B cell (primary cell): ENCODE data around the gene NOC2L. TPM values are rescaled to one million over a fixed set of nuclear protein-coding genes. Genes with fewer than 3 reads are reported as not detected.

Experiments used
- ATAC-seq: fragments of 200-7000 bp; cut with Tn5 transposase; one replicate; pipeline ENCODE4 v1.10.0; 2021; ENCODE audit warnings: low read depth, mild to moderate bottlenecking, moderate number of reproducible peaks, moderate library complexity
- CTCF ChIA-PET: fragments of 350-600 bp; sonication (Branson Sonifier 250); formaldehyde crosslinking; loops from one replicate; lab custom pipeline; 2021; ENCODE audit warnings: antibody characterized with exemption, inconsistent platforms; lab: Charles Lee
- POLR2A ChIA-PET: fragments of 350-600 bp; sonication (Branson Sonifier 250); formaldehyde crosslinking; loops from one replicate; lab custom pipeline; 2021; ENCODE audit warnings: antibody characterized with exemption; lab: Charles Lee
- DNase-seq: peaks from one replicate; pipeline ENCODE4 v3.0.0; 2013
- H2AFZ ChIP-seq: 2 replicates; pipeline ENCODE4 v1.6.1; 2012; ENCODE audit warnings: mild to moderate bottlenecking, low read depth, low read length; ENCODE audit not compliant: insufficient read depth, poor library complexity, severe bottlenecking
- H3K27ac ChIP-seq, 2 donors: 1 replicate in 1 of 2; 2 replicates in 1 of 2; pipeline ENCODE4 v1.5.1; 2012 to 2013; ENCODE audit warnings: low read length in 2 of 2, mild to moderate bottlenecking in 2 of 2, moderate library complexity in 1 of 2
- H3K27me3 ChIP-seq, 4 experiments: fragments of 200-600 bp in 1 of 4; sonication (generic) in 1 of 4; replicated peaks in 1 of 4; 1 replicate in 2 of 4; 2 replicates in 2 of 4; pipeline versions ENCODE4 v1.6.1 to v1.7.0; 2013 to 2016; ENCODE audit warnings: low read length in 3 of 4, mild to moderate bottlenecking in 2 of 4, mixed read lengths in 1 of 4, moderate library complexity in 1 of 4; ENCODE audit not compliant: insufficient read depth in 4 of 4, control insufficient read depth in 3 of 4; ENCODE audit errors: control extremely low read depth in 1 of 4
- H3K36me3 ChIP-seq, 2 experiments: replicated peaks in 1 of 2; 1 replicate in 1 of 2; 2 replicates in 1 of 2; pipeline versions ENCODE4 v1.6.1 to v1.7.1; 2013; ENCODE audit warnings: low read length in 1 of 2; ENCODE audit not compliant: insufficient read depth in 2 of 2, control insufficient read depth in 1 of 2; ENCODE audit errors: control extremely low read depth in 1 of 2, extremely low read depth in 1 of 2
- H3K4me1 ChIP-seq, 2 donors: fragments of 200-600 bp in 1 of 2; sonication (generic) in 1 of 2; 1 replicate in 1 of 2; 2 replicates in 1 of 2; pipeline versions ENCODE4 v1.5.1 to v1.6.1; 2013 to 2017; ENCODE audit warnings: low read length in 2 of 2; ENCODE audit not compliant: control insufficient read depth in 2 of 2, insufficient read depth in 2 of 2
- H3K4me2 ChIP-seq: replicated peaks from 2 replicates; pipeline ENCODE3; 2012; ENCODE audit warnings: mild to moderate bottlenecking, low read depth, low read length; ENCODE audit not compliant: poor library complexity, severe bottlenecking
- H3K4me3 ChIP-seq, 5 experiments: fragments of 200-600 bp in 1 of 5; sonication (generic) in 1 of 5; 1 replicate in 3 of 5; 2 replicates in 2 of 5; pipeline versions ENCODE4 v1.5.1 to v1.7.0; 2011 to 2016; ENCODE audit warnings: low read length in 4 of 5, mild to moderate bottlenecking in 4 of 5, low read depth in 2 of 5, control low read depth in 1 of 5, moderate library complexity in 1 of 5; ENCODE audit not compliant: insufficient read depth in 1 of 5; ENCODE audit errors: control extremely low read depth in 1 of 5, extremely low read depth in 1 of 5
- H3K79me2 ChIP-seq: fragments of 200-600 bp; sonication (generic); one replicate; pipeline ENCODE4 v1.6.0; 2016; ENCODE audit warnings: low read length; ENCODE audit not compliant: control insufficient read depth, insufficient read depth
- H3K9ac ChIP-seq: fragments of 200-600 bp; sonication (generic); 2 replicates; pipeline ENCODE4 v1.6.1; 2017; ENCODE audit warnings: mild to moderate bottlenecking, low read length, moderate library complexity
- H3K9me3 ChIP-seq, 3 donors: one replicate each; pipeline versions ENCODE4 v1.6.1 to v1.7.1; 2013; ENCODE audit warnings: low read length in 2 of 3; ENCODE audit not compliant: control insufficient read depth in 2 of 3, insufficient read depth in 1 of 3; ENCODE audit errors: control extremely low read depth in 1 of 3
- H4K20me1 ChIP-seq: 2 replicates; pipeline ENCODE4 v1.6.0; 2012; ENCODE audit warnings: mild to moderate bottlenecking, low read length; ENCODE audit not compliant: insufficient read depth, control insufficient read depth, poor library complexity, severe bottlenecking
- H3K27ac Mint-ChIP-seq: one replicate; pipeline ENCODE4 v1.8.0; 2021; ENCODE audit warnings: mixed read lengths
- H3K27me3 Mint-ChIP-seq: one replicate; pipeline ENCODE4 v1.8.0; 2021; ENCODE audit warnings: mixed read lengths
- H3K4me1 Mint-ChIP-seq: one replicate; pipeline ENCODE4 v1.8.0; 2021; ENCODE audit warnings: mixed read lengths
- H3K4me3 Mint-ChIP-seq: one replicate; pipeline ENCODE4 v1.8.0; 2021; ENCODE audit warnings: mixed read lengths
- H3K9me3 Mint-ChIP-seq: one replicate; pipeline ENCODE4 v1.8.0; 2022; ENCODE audit warnings: mixed read lengths; ENCODE audit not compliant: insufficient read depth
- CTCF ChIP-seq: fragments of 200-600 bp; IDR thresholded peaks from one replicate; pipeline ENCODE4 v1.8.0; 2022; ENCODE audit warnings: antibody characterized with exemption, mild to moderate bottlenecking
- EZH2 ChIP-seq: IDR thresholded peaks from 2 replicates; pipeline ENCODE4 v1.6.1; 2012; ENCODE audit warnings: borderline replicate concordance, low read depth, mild to moderate bottlenecking, moderate library complexity, low read length; ENCODE audit not compliant: insufficient read depth, poor library complexity, severe bottlenecking
- WGBS: methylation state at CpG from one replicate; pipeline ENCODE4 v1.1.5; 2013; ENCODE audit warnings: missing lambda C conversion rate; ENCODE audit not compliant: insufficient coverage; 5-methylcytosine and 5-hydroxymethylcytosine counted together
- intact Hi-C: fragments of 100-400 bp; cut with micrococcal nuclease; formaldehyde crosslinking; loops from one replicate; pipeline ENCODE4 v1.10.0; 2022
- polyA plus RNA-seq: library from polyadenylated mRNA; depleted of rRNA; stranded (reverse); fragments of >200 nt; gene quantifications from 2 replicates; pipeline ENCODE4 v1.2.3, GENCODE V29; 2012
- total RNA-seq, 2 donors: library from RNA; stranded (reverse); fragments of 120-200 nt in 1 of 2; gene quantifications; 1 replicate in 1 of 2; 2 replicates in 1 of 2; pipeline versions ENCODE4 v1.2.3 to v1.2.4, GENCODE V29; 2013 to 2022

The NOC2L gene
- total and polyA plus RNA-seq, 2 donors (not counting 1 experiment from before 2014, with no cell fraction given), result 48.0 to 64.1 TPM

GRCh38 chr1:978835-979743, 20.0 kb upstream of the NOC2L start:
- H2AFZ ChIP-seq, result no peak overlapping the region
- DNase-seq (no peak), ATAC-seq (no peak)
- no peak overlapping the region for H3K4me2 ChIP-seq
- H3K79me2 ChIP-seq, result no peaks in the 10 kb centered on the region
- peaks cover 7% of the 10 kb centered on the region for H3K4me1 Mint-ChIP-seq
- no peaks in the 10 kb centered on the region for H3K9me3 Mint-ChIP-seq
- no peaks in the 10 kb centered on the region for H3K36me3 ChIP-seq
- no peak for TF ChIP-seq EZH2
- TF ChIP-seq CTCF, result no peak
- H3K4me3 ChIP-seq, result no peak overlapping the region
- intact Hi-C loops, result no loop called here
- H3K4me3 Mint-ChIP-seq, result no peak overlapping the region
- H4K20me1 ChIP-seq, result no peaks in the 10 kb centered on the region
- H3K9ac ChIP-seq, result no peak overlapping the region
- ChIA-PET CTCF (no interaction called here), POLR2A (no interaction called here)
- 91% methylated on average over 58 of the region's 60 CpGs for WGBS
- peaks cover 10% of the 10 kb centered on the region in 2 donors for H3K4me1 ChIP-seq
- H3K27ac ChIP-seq, result no peak overlapping the region
- H3K27me3 ChIP-seq, result peaks cover 0 to 41% (median 6%) of the 10 kb centered on the region in 4 experiments
- peaks cover 30% of the 10 kb centered on the region for H3K27me3 Mint-ChIP-seq
- H3K9me3 ChIP-seq, result peaks cover 0 to 11% (median 0%) of the 10 kb centered on the region in 3 donors
- no peak overlapping the region for H3K27ac Mint-ChIP-seq
